Neural progenitor cell (in vitro differentiated cells): ENCODE measurements around the gene PPARGC1A. TPM values are rescaled to one million over a fixed set of nuclear protein-coding genes. Genes with fewer than 3 reads are reported as not detected.

ENCODE experiments used
- DNase-seq: peaks from one replicate; pipeline ENCODE4 v3.0.0-alpha.2; 2016; ENCODE audit warnings: low spot score
- H2AFZ ChIP-seq: fragments of 200-600 bp; sonication (generic); replicated peaks from 2 replicates; pipeline ENCODE4 v1.6.1; 2016; ENCODE audit warnings: antibody characterized with exemption
- H3F3A ChIP-seq: fragments of 200-600 bp; sonication (generic); 2 replicates; pipeline ENCODE4 v1.6.1; 2016; ENCODE audit warnings: antibody characterized with exemption, low read depth
- H3K27ac ChIP-seq: fragments of 200-600 bp; sonication (generic); 2 replicates; pipeline ENCODE4 v1.5.1; 2016; ENCODE audit warnings: mild to moderate bottlenecking
- H3K27me3 ChIP-seq: fragments of 200-600 bp; sonication (generic); 2 replicates; pipeline ENCODE4 v1.6.1; 2016; ENCODE audit warnings: mild to moderate bottlenecking, moderate library complexity
- H3K36me3 ChIP-seq: fragments of 200-600 bp; sonication (generic); 2 replicates; pipeline ENCODE4 v1.5.1; 2016
- H3K4me1 ChIP-seq: fragments of 200-600 bp; sonication (generic); 2 replicates; pipeline ENCODE4 v1.6.1; 2016; ENCODE audit warnings: mixed run types
- H3K4me2 ChIP-seq: fragments of 200-600 bp; sonication (generic); 2 replicates; pipeline ENCODE4 v1.6.1; 2016
- H3K4me3 ChIP-seq: fragments of 200-600 bp; sonication (generic); 2 replicates; pipeline ENCODE4 v1.5.1; 2016
- H3K79me2 ChIP-seq: fragments of 200-600 bp; sonication (generic); 2 replicates; pipeline ENCODE4 v1.6.1; 2016; ENCODE audit warnings: low read depth
- H3K9ac ChIP-seq: fragments of 200-600 bp; sonication (generic); 2 replicates; pipeline ENCODE4 v1.6.1; 2016
- H3K9me3 ChIP-seq: fragments of 200-600 bp; sonication (generic); 2 replicates; pipeline ENCODE4 v1.5.1; 2016; ENCODE audit warnings: low read depth
- H4K20me1 ChIP-seq: fragments of 200-600 bp; sonication (generic); 2 replicates; pipeline ENCODE4 v1.6.1; 2016; ENCODE audit warnings: low read depth
- H3K27ac Mint-ChIP-seq: 3 replicates; pipeline ENCODE4 v1.8.0; 2021; ENCODE audit warnings: mixed read lengths
- H3K27me3 Mint-ChIP-seq: 2 replicates; pipeline ENCODE4 v1.8.0; 2022; ENCODE audit warnings: low read depth, mild to moderate bottlenecking, inconsistent platforms, moderate library complexity, mixed read lengths; ENCODE audit not compliant: insufficient read depth
- H3K36me3 Mint-ChIP-seq: 3 replicates; pipeline ENCODE4 v1.8.0; 2021; ENCODE audit warnings: mixed read lengths
- H3K4me1 Mint-ChIP-seq: 3 replicates; pipeline ENCODE4 v1.8.0; 2021; ENCODE audit warnings: mixed read lengths
- H3K4me3 Mint-ChIP-seq: 3 replicates; pipeline ENCODE4 v1.8.0; 2021; ENCODE audit warnings: mild to moderate bottlenecking, moderate library complexity, mixed read lengths
- H3K9me3 Mint-ChIP-seq: 3 replicates; pipeline ENCODE4 v1.8.0; 2020; ENCODE audit warnings: mixed read lengths
- EZH2 ChIP-seq: fragments of 200-600 bp; sonication (generic); IDR thresholded peaks from 2 replicates; pipeline ENCODE4 v1.6.1; 2017; ENCODE audit warnings: antibody characterized with exemption, mild to moderate bottlenecking, moderate library complexity
- EZH2phosphoT487 ChIP-seq: fragments of 200-600 bp; sonication (generic); IDR thresholded peaks from 2 replicates; pipeline ENCODE4 v1.6.1; 2017; ENCODE audit warnings: antibody characterized with exemption
- total RNA-seq: library from RNA; depleted of rRNA; stranded (reverse); fragments of >200 nt; gene quantifications from 2 replicates; pipeline ENCODE4 v1.2.3, GENCODE V29; 2015; ENCODE audit warnings: low replicate concordance
- TF ChIP-seq, protein P1 (sequence below): fragments of 200-600 bp; sonication (generic); IDR thresholded peaks from 2 replicates; pipeline ENCODE4 v1.5.1; 2017; ENCODE audit warnings: antibody characterized with exemption, mild to moderate bottlenecking

The PPARGC1A gene
- total RNA-seq, 1 donor from 2014 or later: 6.6 TPM

- no peak for DNase-seq
- H3K4me2 ChIP-seq: no peak overlapping the region
- no peak for TF ChIP-seq EZH2
- TF ChIP-seq, protein P1, sequence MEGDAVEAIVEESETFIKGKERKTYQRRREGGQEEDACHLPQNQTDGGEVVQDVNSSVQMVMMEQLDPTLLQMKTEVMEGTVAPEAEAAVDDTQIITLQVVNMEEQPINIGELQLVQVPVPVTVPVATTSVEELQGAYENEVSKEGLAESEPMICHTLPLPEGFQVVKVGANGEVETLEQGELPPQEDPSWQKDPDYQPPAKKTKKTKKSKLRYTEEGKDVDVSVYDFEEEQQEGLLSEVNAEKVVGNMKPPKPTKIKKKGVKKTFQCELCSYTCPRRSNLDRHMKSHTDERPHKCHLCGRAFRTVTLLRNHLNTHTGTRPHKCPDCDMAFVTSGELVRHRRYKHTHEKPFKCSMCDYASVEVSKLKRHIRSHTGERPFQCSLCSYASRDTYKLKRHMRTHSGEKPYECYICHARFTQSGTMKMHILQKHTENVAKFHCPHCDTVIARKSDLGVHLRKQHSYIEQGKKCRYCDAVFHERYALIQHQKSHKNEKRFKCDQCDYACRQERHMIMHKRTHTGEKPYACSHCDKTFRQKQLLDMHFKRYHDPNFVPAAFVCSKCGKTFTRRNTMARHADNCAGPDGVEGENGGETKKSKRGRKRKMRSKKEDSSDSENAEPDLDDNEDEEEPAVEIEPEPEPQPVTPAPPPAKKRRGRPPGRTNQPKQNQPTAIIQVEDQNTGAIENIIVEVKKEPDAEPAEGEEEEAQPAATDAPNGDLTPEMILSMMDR: no peak
- no peak for TF ChIP-seq EZH2phosphoT487
- Mint-ChIP-seq H3K4me3 (no peak overlapping the region), H3K9me3 (peaks cover 4% of the 10 kb centered on the region), H3K36me3 (no peaks in the 10 kb centered on the region), H3K27ac (no peak overlapping the region), H3K27me3 (no peaks in the 10 kb centered on the region), H3K4me1 (no peaks in the 10 kb centered on the region)
- no peaks in the 10 kb centered on the region for H3K36me3 ChIP-seq
- no peak overlapping the region for H2AFZ ChIP-seq
- no peaks in the 10 kb centered on the region for H3K79me2 ChIP-seq
- H3K9me3 ChIP-seq: no peaks in the 10 kb centered on the region
- no peaks in the 10 kb centered on the region for H4K20me1 ChIP-seq
- no peak overlapping the region for H3K4me3 ChIP-seq
- H3K27ac ChIP-seq: no peak overlapping the region
- H3F3A ChIP-seq: no peaks in the 10 kb centered on the region
- H3K27me3 ChIP-seq: no peaks in the 10 kb centered on the region
- no peaks in the 10 kb centered on the region for H3K4me1 ChIP-seq
- no peak overlapping the region for H3K9ac ChIP-seq
Measured at GRCh38 chr4:23745377-23745776, 144.5 kb downstream of the PPARGC1A start.
